Adrenal gland (tissue), 5 donors: ENCODE results near the gene ZDHHC16.

ENCODE experiments used
- POLR2A ChIP-seq, 2 donors: fragments of 450-650 bp; IDR thresholded peaks; one replicate each; pipeline ENCODE4 v1.6.1; 2017; ENCODE audit warnings: antibody characterized with exemption in 2 of 2, mild to moderate bottlenecking in 2 of 2, moderate library complexity in 1 of 2
- TF ChIP-seq, protein P1 (sequence below), 6 experiments: fragments of 450-650 bp in 4 of 6; fragments of 200-600 bp in 2 of 6; sonication (generic) in 1 of 6; IDR thresholded peaks; 1 replicate in 5 of 6; 2 replicates in 1 of 6; pipeline versions ENCODE4 v1.5.1 to v1.8.0; 2016 to 2021; ENCODE audit warnings: antibody characterized with exemption in 6 of 6, mild to moderate bottlenecking in 2 of 6, moderate library complexity in 1 of 6
- donor health status: DM: no; HTN: no; CAD: no.

DNA sequence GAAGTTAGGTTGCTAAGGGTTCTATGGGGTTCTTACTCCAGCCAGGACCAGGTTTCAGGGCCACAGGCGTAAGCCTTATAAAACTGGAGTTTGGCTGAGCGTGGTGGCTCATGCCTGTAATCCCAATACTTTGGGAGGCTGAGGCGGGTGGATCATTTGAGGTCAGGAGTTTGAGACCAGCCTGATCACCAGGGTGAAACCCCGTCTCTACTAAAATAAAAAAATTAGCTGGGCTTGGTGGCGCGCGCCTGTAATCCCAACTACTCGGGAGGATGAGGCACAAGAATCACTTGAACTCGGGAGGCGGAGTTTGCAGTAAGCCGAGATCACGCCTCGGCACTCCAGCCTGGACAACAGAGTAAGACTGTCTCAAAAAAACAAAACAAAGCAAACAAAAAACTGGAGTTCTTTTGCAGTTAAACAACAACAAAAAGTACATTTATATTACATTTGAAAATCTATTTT, 44.5 kb upstream of the ZDHHC16 start:
- no peak for TF ChIP-seq POLR2A (IDR thresholded peaks at IDR 0.05)
- TF ChIP-seq, protein P1, sequence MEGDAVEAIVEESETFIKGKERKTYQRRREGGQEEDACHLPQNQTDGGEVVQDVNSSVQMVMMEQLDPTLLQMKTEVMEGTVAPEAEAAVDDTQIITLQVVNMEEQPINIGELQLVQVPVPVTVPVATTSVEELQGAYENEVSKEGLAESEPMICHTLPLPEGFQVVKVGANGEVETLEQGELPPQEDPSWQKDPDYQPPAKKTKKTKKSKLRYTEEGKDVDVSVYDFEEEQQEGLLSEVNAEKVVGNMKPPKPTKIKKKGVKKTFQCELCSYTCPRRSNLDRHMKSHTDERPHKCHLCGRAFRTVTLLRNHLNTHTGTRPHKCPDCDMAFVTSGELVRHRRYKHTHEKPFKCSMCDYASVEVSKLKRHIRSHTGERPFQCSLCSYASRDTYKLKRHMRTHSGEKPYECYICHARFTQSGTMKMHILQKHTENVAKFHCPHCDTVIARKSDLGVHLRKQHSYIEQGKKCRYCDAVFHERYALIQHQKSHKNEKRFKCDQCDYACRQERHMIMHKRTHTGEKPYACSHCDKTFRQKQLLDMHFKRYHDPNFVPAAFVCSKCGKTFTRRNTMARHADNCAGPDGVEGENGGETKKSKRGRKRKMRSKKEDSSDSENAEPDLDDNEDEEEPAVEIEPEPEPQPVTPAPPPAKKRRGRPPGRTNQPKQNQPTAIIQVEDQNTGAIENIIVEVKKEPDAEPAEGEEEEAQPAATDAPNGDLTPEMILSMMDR (IDR thresholded peaks at IDR 0.05), result no peak
